GM19438 (cell line): ENCODE measurements around the gene FOXL1.

Experiments used
- ATAC-seq: cut with Tn5 transposase; IDR thresholded peaks from one replicate; pipeline ENCODE4 v1.9.1; 2021; ENCODE audit warnings: low read depth; ENCODE audit not compliant: unreplicated experiment

Gene FOXL1

GRCh38 chr16:86598607-86599565 lies 20.5 kb downstream of the FOXL1 start:
- no peak for ATAC-seq

- ATAC-seq, result no peak
Observed at GRCh38 chr16:86601356-86601755, 23.0 kb downstream of the FOXL1 start.

DNA sequence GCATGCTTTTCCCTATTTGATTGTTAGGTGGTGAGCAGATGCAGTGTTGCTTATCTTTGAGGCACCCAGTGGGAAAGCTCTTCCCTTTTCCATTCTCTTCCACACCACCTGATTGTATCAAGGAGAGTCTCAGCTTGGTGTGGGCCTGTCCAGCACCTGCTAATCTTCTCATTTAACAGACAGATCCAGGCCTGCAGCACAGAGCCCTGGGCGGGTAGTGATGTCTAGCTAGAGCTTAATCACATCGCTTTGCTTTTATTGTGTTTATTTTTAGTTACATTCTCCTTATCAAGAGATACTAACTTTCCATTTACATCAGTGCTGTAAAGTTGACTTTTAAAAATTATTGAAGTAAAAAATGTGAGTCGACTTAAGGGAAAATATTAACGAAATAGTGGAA lies 24.2 kb downstream of the FOXL1 start:
- ATAC-seq, result no peak

DNA sequence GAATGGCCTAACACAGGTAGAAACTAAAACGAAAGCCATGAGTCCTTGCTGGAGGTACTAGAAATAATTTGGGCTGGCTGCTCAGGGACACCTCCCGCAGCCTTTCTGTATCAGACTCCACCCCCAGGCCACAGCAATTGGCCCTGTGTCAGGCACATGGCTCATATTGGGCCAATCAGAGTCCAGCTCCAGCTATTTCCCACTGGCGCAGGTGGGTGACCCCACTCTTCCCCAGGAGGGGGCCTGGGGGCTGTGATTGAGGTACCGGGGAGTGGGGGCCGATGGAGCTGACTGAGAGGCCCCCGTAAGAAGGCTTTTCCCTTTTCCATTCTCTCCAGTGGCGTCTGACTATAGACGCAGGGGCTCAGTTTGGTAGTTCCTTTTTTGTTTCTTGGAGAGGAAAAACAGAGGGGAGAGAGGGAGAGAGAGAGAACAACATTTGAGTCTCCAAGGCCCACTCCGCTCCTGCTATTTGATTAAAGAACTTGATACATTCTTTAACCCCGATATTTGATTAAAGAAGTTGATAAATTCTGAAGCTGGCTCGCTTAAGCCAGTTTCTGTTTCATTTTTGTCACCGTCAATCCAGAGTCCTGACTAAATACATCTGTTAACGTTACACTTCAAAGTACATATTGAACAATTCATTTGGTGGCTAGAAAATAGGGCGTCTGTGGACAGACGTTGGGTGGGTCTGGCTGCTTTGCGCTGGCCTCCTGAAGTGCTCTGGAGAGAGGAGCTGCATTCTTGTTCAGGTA lies 26.3 kb downstream of the FOXL1 start:
- no peak for ATAC-seq

GRCh38 chr16:86605950-86606349 lies 27.6 kb downstream of the FOXL1 start:
- ATAC-seq, result no peak

- no peak for ATAC-seq
Observed at GRCh38 chr16:86608301-86608747, 30.0 kb downstream of the FOXL1 start.

DNA sequence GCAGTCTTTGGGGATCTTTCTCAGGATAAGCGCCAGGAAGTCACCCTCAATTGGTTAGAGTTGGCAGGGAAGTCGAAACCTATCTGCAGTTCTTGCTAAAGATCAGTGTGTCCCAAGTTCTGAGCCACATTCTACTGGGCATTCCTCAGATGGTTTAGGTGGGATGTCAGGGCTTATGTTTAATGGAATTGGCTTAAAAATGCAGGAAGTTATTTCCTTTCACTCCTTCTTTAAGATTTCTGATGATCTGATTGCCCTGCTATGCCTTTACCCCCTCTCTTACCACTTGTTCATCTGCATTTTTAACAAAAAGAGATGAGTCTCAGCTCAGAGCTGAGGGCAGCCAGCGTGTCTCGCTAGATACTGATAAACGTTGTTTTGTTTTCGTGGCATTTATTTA lies 30.8 kb downstream of the FOXL1 start:
- no peak for ATAC-seq

DNA sequence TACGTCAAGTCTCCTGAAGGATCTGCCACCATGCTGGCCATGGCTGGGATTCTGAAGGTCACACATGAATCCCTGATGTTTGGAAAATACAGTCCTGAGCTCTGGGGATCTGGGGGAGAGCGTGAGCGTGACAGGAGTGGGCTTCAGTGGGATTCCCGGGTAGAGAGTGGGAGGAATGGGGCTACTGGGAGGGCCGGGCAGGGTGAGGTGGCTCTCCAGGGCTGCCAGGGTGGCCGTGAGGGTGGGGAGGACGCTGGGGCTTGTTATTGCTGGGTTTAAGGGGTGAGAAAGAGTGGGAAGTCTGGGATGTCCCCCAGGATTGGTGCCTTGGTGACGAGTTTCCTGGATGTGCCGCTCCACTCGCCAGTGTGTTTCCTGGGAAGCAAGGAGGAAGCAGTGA lies 31.3 kb downstream of the FOXL1 start:
- ATAC-seq, result no peak

- no peak for ATAC-seq
Observed at GRCh38 chr16:86610779-86611524, 32.6 kb downstream of the FOXL1 start.

DNA sequence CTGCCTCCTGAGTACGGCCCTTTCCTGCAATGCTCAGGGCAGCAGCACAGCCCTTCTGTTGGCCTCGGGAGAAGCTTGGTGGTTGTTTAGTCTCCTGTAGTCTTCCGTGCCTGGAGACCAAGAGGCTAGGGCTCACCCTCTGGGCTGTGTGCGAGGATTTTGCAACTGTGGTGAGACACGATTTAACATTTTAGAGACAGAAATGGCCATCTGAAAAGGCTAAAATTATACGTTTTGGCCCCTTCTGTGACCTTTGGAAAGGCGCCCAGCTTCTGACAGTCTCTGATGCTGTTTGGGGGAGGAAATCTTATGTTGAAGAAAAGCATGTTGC lies 33.1 kb downstream of the FOXL1 start:
- no peak for ATAC-seq

GRCh38 chr16:86611941-86612340 lies 33.6 kb downstream of the FOXL1 start:
- ATAC-seq, result no peak

- ATAC-seq, result no peak
Observed at GRCh38 chr16:86614699-86615098, 36.4 kb downstream of the FOXL1 start.

- no peak for ATAC-seq
Observed at GRCh38 chr16:86616906-86617305, 38.6 kb downstream of the FOXL1 start.

GRCh38 chr16:86618431-86619238 lies 40.3 kb downstream of the FOXL1 start:
- ATAC-seq, result no peak

GRCh38 chr16:86619239-86619794 lies 41.0 kb downstream of the FOXL1 start:
- ATAC-seq, result no peak

GRCh38 chr16:86620184-86620583 lies 41.8 kb downstream of the FOXL1 start:
- ATAC-seq, result no peak

DNA sequence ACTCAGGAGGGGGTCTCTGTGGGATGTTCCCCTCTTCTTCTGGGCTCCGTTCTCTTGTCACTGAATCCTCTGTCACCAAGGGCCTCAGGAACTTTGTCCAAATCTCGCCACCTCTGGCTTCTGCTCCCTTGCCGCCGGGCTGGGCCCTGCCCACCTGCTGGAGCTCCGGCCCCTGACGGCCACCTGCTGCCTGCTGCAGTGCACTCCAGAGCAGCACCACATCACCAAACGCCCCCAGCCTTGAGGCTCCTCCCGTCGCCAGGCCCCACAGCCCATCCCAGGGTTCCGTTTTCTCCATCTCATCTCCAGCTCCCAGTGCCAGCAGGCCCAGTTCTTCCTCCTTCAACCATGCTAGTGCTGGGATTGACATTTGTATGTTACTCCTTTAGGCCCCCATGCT lies 43.6 kb downstream of the FOXL1 start:
- ATAC-seq, result no peak

DNA sequence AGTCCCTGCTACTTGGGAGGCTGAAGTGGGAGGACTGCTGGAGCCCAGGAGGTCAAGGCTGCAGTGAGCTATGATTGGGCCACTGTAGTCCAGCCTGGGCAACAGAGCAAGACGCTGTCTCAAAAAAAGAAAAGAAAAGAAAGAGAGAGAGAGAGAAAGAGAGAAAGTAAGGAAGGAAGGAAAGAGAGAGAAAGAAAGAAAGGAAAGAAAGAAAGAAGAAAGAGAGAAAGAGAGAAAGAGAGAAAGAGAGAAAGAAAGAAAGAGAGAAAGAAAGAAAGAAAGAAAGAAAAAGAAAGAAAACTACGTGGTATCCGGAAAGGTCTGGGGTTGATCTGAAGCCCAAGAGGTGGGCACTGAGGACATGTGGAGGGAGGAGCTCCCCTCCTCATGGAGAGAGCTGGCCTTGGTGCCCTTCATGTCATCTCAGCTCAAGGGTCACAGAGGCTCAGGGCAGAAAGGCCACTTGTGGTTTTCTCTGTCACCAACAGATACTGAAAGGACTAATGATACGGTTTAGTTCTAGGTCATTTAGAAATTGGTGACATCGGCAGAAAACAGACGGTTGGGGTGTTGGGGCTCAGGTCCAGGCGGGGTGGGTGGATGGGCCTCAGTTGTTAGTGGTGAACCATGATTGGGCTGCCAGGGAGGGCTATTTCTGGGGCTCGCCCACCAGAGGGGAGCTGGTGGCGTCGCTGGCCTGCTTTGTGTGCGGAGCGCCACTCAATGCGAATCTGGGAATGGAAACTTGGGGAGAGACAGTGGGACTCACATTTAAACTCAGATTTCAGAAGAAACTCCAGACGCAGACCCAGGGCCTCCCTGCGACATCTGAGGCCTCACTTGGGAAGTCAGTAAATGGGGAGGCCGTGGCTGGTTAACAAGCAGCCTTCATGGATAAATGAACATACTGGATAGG lies 44.6 kb downstream of the FOXL1 start:
- ATAC-seq, result no peak

DNA sequence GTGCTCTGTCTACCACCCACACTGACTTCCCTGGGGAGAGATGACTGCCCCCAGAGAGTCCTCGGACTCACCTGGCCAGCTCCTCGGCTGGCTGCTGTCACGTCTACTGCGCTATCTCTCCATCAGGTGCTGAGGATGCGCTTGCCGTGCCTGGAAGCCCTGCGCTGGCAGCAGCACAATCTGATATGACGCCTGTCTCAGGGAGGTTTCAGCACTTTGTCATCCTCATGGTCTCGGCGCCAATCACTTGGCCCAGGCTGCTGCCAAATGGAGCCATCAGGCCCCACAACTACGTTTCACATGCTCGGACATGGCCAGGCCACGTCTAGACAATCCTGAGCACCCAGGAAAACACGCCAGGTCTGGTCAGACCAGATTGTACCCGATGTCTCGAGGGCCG lies 46.7 kb downstream of the FOXL1 start:
- no peak for ATAC-seq
